Left renal pelvis (tissue), 4 donors: Measurements from ENCODE around the gene LRRC17. TPM values are rescaled to one million over a fixed set of nuclear protein-coding genes. Genes with fewer than 3 reads are reported as not detected.
A peak's percentile ranks its signal among the peaks of the same experiment; 100 is the strongest.

Experiments used
- DNase-seq, 4 donors: peaks; one replicate each; pipeline ENCODE4 v3.0.0-alpha.2; 2013; ENCODE audit warnings: low read depth in 4 of 4, low spot score in 3 of 4
- polyA plus RNA-seq, 4 donors: library from polyadenylated mRNA; unstranded; fragments of 120-200 nt; gene quantifications; one replicate each; pipeline ENCODE4 v1.2.1, GENCODE V29; 2013; ENCODE audit not compliant: insufficient read length in 4 of 4

Gene LRRC17
- polyA plus RNA-seq, 4 donors: 64.3 to 181 (median 104) TPM

- DNase-seq: no peak
These were observed 70.8 kb downstream of the LRRC17 start for GRCh38 chr7:102983602-102984001.

GRCh38 chr7:102985176-102985783 lies 72.5 kb downstream of the LRRC17 start:
- DNase-seq: no peak

DNA sequence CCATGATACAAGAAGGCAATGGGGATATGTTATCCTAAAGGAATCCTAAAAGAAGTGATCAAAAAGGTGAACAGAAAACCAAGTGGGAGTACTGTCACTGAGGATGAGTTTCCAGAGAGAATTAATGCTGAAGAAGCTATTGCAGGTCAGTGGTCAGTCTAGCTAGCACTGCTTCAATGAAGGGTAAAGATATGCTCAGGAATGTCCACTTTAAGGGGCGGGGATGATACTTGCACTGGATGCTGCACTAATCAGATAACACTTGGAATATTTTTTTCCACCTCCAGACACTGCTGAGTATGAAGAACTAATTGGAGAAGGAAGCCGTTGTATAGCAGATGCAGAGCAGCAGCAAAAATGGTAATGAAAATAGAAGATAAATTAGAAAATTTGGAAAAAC lies 75.3 kb downstream of the LRRC17 start:
- no peak for DNase-seq

- DNase-seq: no peak
These were observed 76.1 kb downstream of the LRRC17 start for GRCh38 chr7:102988631-102989560.

DNA sequence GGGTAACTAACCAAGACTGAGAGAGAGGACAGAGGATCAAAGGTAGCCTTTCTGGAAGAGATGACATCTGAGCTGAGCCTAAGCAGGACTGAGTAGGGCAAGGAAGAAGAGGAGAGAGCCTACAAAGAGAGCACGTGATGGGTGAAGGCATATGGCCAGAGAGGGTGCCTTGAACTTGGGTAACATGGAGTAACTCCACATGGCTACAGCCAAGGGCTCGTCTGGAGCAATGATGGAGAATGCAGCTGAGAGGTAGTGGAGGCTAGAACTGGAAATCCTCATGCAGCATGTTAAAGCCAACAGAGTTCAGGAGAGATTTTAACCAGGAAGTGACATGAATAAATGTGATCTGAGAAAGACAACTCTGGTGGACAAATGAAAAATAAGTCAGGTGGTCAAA lies 77.8 kb downstream of the LRRC17 start:
- no peak for DNase-seq

GRCh38 chr7:102991077-102991539 lies 78.3 kb downstream of the LRRC17 start:
- no peak for DNase-seq

GRCh38 chr7:102991540-102992214 lies 78.9 kb downstream of the LRRC17 start:
- no peak for DNase-seq

- no peak for DNase-seq
These were observed 79.7 kb downstream of the LRRC17 start for GRCh38 chr7:102992509-102992937.

DNA sequence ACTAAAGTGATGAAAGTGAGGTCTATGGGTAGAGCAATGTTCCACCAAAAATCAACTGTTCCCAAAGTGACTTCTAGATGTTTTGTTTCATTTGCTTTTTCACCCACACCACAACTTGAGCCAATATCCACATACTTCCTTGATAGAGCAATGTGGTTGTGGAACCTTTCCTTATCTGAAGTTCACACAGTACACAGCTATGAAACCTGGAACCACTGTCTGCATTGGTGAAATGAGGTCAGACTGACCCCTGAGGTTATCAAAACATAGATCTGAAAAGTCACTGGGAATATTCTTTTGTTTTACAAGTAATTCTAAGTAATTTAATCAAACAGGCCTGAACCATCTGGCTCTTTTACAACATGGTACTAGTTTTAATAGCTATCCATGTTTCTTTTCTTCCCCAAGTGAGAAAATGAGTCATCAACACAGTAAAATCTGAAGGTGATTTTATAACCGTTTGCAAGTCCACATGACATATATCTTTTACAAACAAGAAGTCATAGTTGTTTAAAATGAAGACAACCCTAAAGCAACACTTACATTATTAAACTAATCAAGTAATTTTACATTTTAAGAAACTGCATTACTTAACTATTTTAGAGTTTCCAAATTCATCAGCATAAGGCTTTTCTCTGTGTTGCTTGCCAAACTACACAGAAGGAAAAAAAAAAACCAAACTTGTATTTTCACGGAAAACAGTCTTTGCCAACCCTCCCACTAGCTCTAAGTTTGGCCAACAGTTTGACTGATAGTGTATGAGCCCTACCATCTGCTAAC lies 80.3 kb downstream of the LRRC17 start:
- peak; percentile 6 to 24 (median 16) for DNase-seq

DNA sequence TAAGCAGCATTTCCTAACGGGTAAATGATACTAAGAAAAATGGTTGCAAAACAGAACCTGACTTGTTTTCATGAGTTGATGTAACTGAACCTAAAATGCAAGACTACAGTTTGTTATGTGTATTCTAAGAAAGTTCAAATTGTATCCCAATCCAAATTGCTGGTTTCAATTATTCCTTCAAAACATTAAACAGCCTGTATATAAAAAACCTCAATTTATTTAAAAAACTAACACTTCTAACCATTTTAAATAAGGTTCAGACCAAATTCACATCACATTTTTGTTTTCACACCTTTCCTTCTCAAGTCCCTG lies 80.9 kb downstream of the LRRC17 start:
- no peak for DNase-seq

DNA sequence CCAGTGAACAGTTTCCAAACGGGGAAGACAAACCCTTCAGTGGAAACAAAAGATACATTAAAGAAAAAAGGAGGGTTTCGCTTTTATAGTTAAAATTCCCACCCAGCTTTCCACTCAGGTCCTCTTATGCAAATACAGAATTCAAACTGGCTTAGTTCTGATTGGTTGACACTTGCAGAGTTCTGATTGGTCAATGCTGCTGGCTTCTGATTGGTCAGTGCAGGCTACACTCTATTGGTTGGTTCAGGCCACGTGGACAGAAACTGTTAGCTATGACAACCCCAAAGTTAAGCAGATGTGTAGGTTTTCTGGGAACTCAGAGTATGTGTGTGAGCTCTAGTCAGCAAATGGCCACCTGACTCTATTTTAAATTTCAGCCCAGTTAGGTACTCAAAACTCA lies 81.8 kb downstream of the LRRC17 start:
- DNase-seq: no peak

Other genes starting within 250 kb of the LRRC17 start
- 1 to 10 TPM in 2 of 4 donors, under 1 TPM in 2; 0.73 to 2.6 (median 1.1) TPM for gene POLR2J2, start 241.3 kb upstream of the LRRC17 start, polyA plus RNA-seq
- gene FAM185A, start 164.0 kb upstream of the LRRC17 start, polyA plus RNA-seq: 10 to 100 TPM in 3 of 4 donors, 1 to 10 TPM in 1; 7.8 to 12.9 (median 11.1) TPM
- gene FBXL13, start 161.8 kb downstream of the LRRC17 start, polyA plus RNA-seq: 1 to 10 TPM; 1.1 to 2.6 (median 2.4) TPM
- gene ARMC10, start 162.1 kb downstream of the LRRC17 start, polyA plus RNA-seq: 10 to 100 TPM; 59.1 to 69.3 (median 62.5) TPM
- 10 to 100 TPM; 26.7 to 46.5 (median 37.9) TPM for gene NAPEPLD, start 236.1 kb downstream of the LRRC17 start, polyA plus RNA-seq